Measurements from ENCODE around the gene HOXA9. TPM values are rescaled to one million over a fixed set of nuclear protein-coding genes. Genes with fewer than 3 reads are reported as not detected.

HOXA9 gene
- polyA plus RNA-seq, 2 of the 4 experiments (the other 2 are of a cell fraction), result 1.4 TPM

GRCh38 chr7:27204851-27205322, 39.5 kb upstream of the HOXA9 start:
- H3K9me3 ChIP-seq, result no peaks in the 10 kb centered on the region
- POLR2A ChIA-PET, result no interaction called here
- FAIRE-seq (no peak), DNase-seq (ENCODE audit: low read depth in 1 of 2, low spot score in 1 of 2) (no peak), ATAC-seq (no peak)
- no peak for TF ChIP-seq ZSCAN20 (CRISPR knock-in tag; IDR thresholded peaks at IDR 0.05)
- no peak for TF ChIP-seq HDAC2 (IDR thresholded peaks at IDR 0.05)
- no peak for TF ChIP-seq ATOH8 (CRISPR knock-in tag; IDR thresholded peaks at IDR 0.05; ENCODE audit: low read depth)
- no peak overlapping the region for H3K4me3 ChIP-seq
- CTCF ChIA-PET, result interaction anchor here (0.6 to 1.8 kb wide), 5 partner anchors 11 to 892 kb away, joined by 3 to 6 read pairs (median 4); no protein-coding TSS in a partner anchor
- 89% methylated on average over 41 of the region's 41 CpGs for WGBS (ENCODE audit: missing lambda C conversion rate)
- H3K27ac ChIP-seq, result no peak overlapping the region
- H3K4me2 ChIP-seq, result no peak overlapping the region
- peaks cover 7% of the 10 kb centered on the region for H3K4me1 ChIP-seq

- 79% methylated on average over 4 of the region's 4 CpGs for WGBS (ENCODE audit: missing lambda C conversion rate)
- FAIRE-seq, result no peak
- Histone ChIP-seq H3K4me1 (peaks cover 7% of the 10 kb centered on the region), H3K27ac (no peak overlapping the region), H3K9me3 (no peaks in the 10 kb centered on the region), H3K4me2 (no peak overlapping the region), H3K4me3 (no peak overlapping the region)
- TF ChIP-seq ZNF302 (CRISPR knock-in tag; IDR thresholded peaks at IDR 0.05) (no peak), NR3C1 (IDR thresholded peaks at IDR 0.05) (no peak), ESRRA (IDR thresholded peaks at IDR 0.05; ENCODE audit: borderline replicate concordance, low read length) (no peak), RFX5 (IDR thresholded peaks at IDR 0.05) (no peak), HES2 (IDR thresholded peaks at IDR 0.05) (no peak), CHD4 (IDR thresholded peaks at IDR 0.05; ENCODE audit: borderline replicate concordance) (no peak), FOSL2 (IDR thresholded peaks at IDR 0.05) (no peak), FOSL2 (CRISPR knock-in tag; IDR thresholded peaks at IDR 0.05) (no peak)
- CTCF ChIA-PET, result interaction anchor here (1.2 to 1.8 kb wide), 4 partner anchors 12 to 893 kb away, joined by 3 to 7 read pairs (median 5); no protein-coding TSS in a partner anchor
- POLR2A ChIA-PET, result no interaction called here
- ATAC-seq, result no peak
- DNase-seq (ENCODE audit: low read depth in 1 of 2, low spot score in 1 of 2), result no peak
These were observed 38.7 kb upstream of the HOXA9 start for GRCh38 chr7:27203964-27204594.

- POLR2A ChIA-PET, result no interaction called here
- no peak overlapping the region for H3K4me2 ChIP-seq
- no peak overlapping the region for H3K4me3 ChIP-seq
- WGBS (ENCODE audit: missing lambda C conversion rate), result 64% methylated on average over 10 of the region's 10 CpGs
- ATAC-seq (no peak), DNase-seq (ENCODE audit: low read depth in 1 of 2, low spot score in 1 of 2) (no peak), FAIRE-seq (no peak)
- CTCF ChIA-PET, result interaction anchor here (1.2 to 1.5 kb wide), 4 partner anchors 373 to 894 kb away, joined by 3 to 7 read pairs (median 4); no protein-coding TSS in a partner anchor
- H3K9me3 ChIP-seq, result no peaks in the 10 kb centered on the region
- H3K4me1 ChIP-seq, result peaks cover 11% of the 10 kb centered on the region
- no peak overlapping the region for H3K27ac ChIP-seq
- TF ChIP-seq HDAC2 (IDR thresholded peaks at IDR 0.05) (no peak), MAFK (IDR thresholded peaks at IDR 0.05; ENCODE audit: partially characterized antibody) (no peak), ELK1 (IDR thresholded peaks at IDR 0.05; ENCODE audit: low read depth, low read length) (no peak), MAZ (IDR thresholded peaks at IDR 0.05; ENCODE audit: borderline replicate concordance, low read depth, low read length) (no peak), SREBF2 (IDR thresholded peaks at IDR 0.05) (no peak), ZNF302 (CRISPR knock-in tag; IDR thresholded peaks at IDR 0.05) (no peak), ZSCAN20 (CRISPR knock-in tag; IDR thresholded peaks at IDR 0.05) (no peak)
These were observed 38.1 kb upstream of the HOXA9 start for GRCh38 chr7:27203365-27203953.

- ChIA-PET POLR2A (no interaction called here), CTCF (interaction anchor here (0.7 to 2.7 kb wide), 8 partner anchors 11 to 894 kb away, joined by 3 to 9 read pairs (median 4); no protein-coding TSS in a partner anchor)
- TF ChIP-seq POLR2AphosphoS2 (conservative IDR thresholded peaks at IDR 0.05; ENCODE audit: low read length) (no peak), RAD21 (conservative IDR thresholded peaks at IDR 0.05 in 1 of 2, IDR thresholded peaks at IDR 0.05 in 1 of 2) (no peak), MAFK (IDR thresholded peaks at IDR 0.05; ENCODE audit: partially characterized antibody) (no peak), KDM5A (IDR thresholded peaks at IDR 0.05) (no peak), BCL3 (IDR thresholded peaks at IDR 0.05) (no peak), FOSB (CRISPR knock-in tag; IDR thresholded peaks at IDR 0.05) (no peak), SREBF2 (IDR thresholded peaks at IDR 0.05) (no peak), EP300 (IDR thresholded peaks at IDR 0.05) (no peak), CHD4 (IDR thresholded peaks at IDR 0.05; ENCODE audit: borderline replicate concordance) (no peak)
- ATAC-seq (no peak), FAIRE-seq (no peak), DNase-seq (ENCODE audit: low read depth in 1 of 2, low spot score in 1 of 2) (no peak)
- H3K9me3 ChIP-seq, result no peaks in the 10 kb centered on the region
- H3K4me3 ChIP-seq, result no peak overlapping the region
- H3K4me1 ChIP-seq, result peaks cover 15% of the 10 kb centered on the region
- WGBS (ENCODE audit: missing lambda C conversion rate), result 63% methylated on average over 3 of the region's 3 CpGs
- H3K27ac ChIP-seq, result no peak overlapping the region
- no peak overlapping the region for H3K4me2 ChIP-seq
These were observed 37.5 kb upstream of the HOXA9 start for GRCh38 chr7:27202862-27203134.

Data from A549 (cell line).